Measurements from ENCODE around the gene GRHL1.

DNA sequence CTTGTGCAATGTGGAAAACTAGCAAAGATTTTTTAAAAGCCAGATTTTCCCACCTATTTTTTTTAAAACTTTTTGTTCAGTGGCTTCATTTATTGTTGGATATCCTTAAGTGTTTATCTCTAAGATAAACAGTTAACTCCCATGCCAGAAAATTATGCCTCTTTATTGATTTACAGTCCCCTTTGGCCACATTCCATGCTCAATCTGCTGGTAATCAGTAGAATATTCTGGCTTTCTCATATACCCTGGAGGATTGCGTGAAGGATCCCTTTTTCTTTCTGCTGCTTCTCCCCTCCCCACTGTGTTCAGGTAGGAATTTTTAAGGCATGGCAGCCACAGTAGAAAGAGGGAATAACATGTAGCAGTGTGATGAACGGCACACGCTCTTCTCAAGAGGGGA, 2.6 kb downstream of the GRHL1 start:
- TF ChIP-seq, protein P1, sequence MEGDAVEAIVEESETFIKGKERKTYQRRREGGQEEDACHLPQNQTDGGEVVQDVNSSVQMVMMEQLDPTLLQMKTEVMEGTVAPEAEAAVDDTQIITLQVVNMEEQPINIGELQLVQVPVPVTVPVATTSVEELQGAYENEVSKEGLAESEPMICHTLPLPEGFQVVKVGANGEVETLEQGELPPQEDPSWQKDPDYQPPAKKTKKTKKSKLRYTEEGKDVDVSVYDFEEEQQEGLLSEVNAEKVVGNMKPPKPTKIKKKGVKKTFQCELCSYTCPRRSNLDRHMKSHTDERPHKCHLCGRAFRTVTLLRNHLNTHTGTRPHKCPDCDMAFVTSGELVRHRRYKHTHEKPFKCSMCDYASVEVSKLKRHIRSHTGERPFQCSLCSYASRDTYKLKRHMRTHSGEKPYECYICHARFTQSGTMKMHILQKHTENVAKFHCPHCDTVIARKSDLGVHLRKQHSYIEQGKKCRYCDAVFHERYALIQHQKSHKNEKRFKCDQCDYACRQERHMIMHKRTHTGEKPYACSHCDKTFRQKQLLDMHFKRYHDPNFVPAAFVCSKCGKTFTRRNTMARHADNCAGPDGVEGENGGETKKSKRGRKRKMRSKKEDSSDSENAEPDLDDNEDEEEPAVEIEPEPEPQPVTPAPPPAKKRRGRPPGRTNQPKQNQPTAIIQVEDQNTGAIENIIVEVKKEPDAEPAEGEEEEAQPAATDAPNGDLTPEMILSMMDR (IDR thresholded peaks at IDR 0.05; ENCODE audit: low read length) = no peak
- TF ChIP-seq EZH2phosphoT487 (IDR thresholded peaks at IDR 0.05; ENCODE audit: low read length) (no peak), EZH2 (optimal IDR thresholded peaks at IDR 0.05; ENCODE audit: low read depth, low read length) (no peak)
